ENCODE data around the gene TNIP2.

GRCh38 chr4:2781911-2782310, 25.8 kb upstream of the TNIP2 start:
- TF ChIP-seq POLR2A (IDR thresholded peaks at IDR 0.05) (no peak), CTCF (IDR thresholded peaks at IDR 0.05) (no peak)
